K562 (cell line): ENCODE data around the gene TMEM108.

ENCODE experiments used
- BDP1 ChIP-seq: IDR thresholded peaks from 3 replicates; pipeline ENCODE4 v1.6.1; 2011; ENCODE audit not compliant: insufficient read length, insufficient read depth
- EGR1 ChIP-seq: fragments of 450-650 bp; conservative IDR thresholded peaks from 2 replicates; pipeline ENCODE4 v1.6.1; 2017; ENCODE audit warnings: mild to moderate bottlenecking
- POLR2A ChIP-seq: fragments of 450-650 bp; conservative IDR thresholded peaks from 2 replicates; pipeline ENCODE4 v1.6.1; 2016
- SMC3 ChIP-seq: conservative IDR thresholded peaks from 2 replicates; pipeline ENCODE4 v1.6.1; 2011; ENCODE audit warnings: low read depth, low read length, improper control_type of control experiment; ENCODE audit not compliant: insufficient read depth

DNA sequence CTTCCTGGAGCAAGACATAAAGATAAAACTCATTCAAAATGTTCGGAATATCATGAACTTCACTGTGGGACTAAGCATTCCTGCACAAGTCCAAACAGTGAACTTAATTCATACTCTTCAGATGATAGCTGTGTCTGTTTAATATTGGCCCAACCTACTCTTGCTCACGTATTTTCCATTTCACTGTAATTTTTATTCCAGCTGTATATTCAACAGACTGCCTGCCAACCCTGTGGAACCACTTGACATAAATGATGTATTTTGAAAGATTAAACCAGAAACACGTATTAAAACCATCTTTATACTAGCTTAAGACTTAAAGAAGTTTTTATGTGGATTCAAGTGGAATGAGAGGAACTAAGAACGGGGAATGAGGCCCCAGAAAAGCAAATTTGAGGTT, 172.5 kb downstream of the TMEM108 start:
- no peak for TF ChIP-seq SMC3
- TF ChIP-seq BDP1 = no peak
- TF ChIP-seq EGR1 = no peak
- TF ChIP-seq POLR2A = no peak
